ENCODE measurements around the gene ASTL. TPM values are rescaled to one million over a fixed set of nuclear protein-coding genes. Genes with fewer than 3 reads are reported as not detected.

ASTL gene
- total RNA-seq, 4 donors from 2014 or later: not detected

GRCh38 chr2:96175951-96176350 is 37.6 kb upstream of the ASTL start:
- peaks cover 0 to 12% of the 10 kb centered on the region in 2 donors for H3K4me1 ChIP-seq
- TF ChIP-seq POLR2A (IDR thresholded peaks at IDR 0.05): no peak
- TF ChIP-seq, protein P1, sequence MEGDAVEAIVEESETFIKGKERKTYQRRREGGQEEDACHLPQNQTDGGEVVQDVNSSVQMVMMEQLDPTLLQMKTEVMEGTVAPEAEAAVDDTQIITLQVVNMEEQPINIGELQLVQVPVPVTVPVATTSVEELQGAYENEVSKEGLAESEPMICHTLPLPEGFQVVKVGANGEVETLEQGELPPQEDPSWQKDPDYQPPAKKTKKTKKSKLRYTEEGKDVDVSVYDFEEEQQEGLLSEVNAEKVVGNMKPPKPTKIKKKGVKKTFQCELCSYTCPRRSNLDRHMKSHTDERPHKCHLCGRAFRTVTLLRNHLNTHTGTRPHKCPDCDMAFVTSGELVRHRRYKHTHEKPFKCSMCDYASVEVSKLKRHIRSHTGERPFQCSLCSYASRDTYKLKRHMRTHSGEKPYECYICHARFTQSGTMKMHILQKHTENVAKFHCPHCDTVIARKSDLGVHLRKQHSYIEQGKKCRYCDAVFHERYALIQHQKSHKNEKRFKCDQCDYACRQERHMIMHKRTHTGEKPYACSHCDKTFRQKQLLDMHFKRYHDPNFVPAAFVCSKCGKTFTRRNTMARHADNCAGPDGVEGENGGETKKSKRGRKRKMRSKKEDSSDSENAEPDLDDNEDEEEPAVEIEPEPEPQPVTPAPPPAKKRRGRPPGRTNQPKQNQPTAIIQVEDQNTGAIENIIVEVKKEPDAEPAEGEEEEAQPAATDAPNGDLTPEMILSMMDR (IDR thresholded peaks at IDR 0.05 in 4 of 5, conservative IDR thresholded peaks at IDR 0.05 in 1 of 5): no peak
- no peaks in the 10 kb centered on the region for H3K36me3 ChIP-seq
- in situ Hi-C loops (cut with MboI; ENCODE audit: low sequenced_read_pairs in 4 of 4): loop anchor here in 1 of 4 donors (10.0 kb wide), 1 partner anchor 151 kb away; no protein-coding TSS in a partner anchor
- no peaks in the 10 kb centered on the region for H3K27me3 ChIP-seq
- ATAC-seq (peak; percentile 30 to 57), DNase-seq (peak in 1 of 2 donors; percentile 39)
- H3K9me3 ChIP-seq: no peaks in the 10 kb centered on the region
- intact Hi-C loops (cut with DNase I; ENCODE audit: low total_unique reads): loop anchor here (2.0 to 10.0 kb wide), 3 partner anchors 31 to 181 kb away; partner anchors contain the start of genes ANKRD36C and DUSP2
- H3K27ac ChIP-seq: peak overlapping the region in 3 of 4 donors; percentile 12 to 25 (median 23)
- no peak overlapping the region for H3K4me3 ChIP-seq

DNA sequence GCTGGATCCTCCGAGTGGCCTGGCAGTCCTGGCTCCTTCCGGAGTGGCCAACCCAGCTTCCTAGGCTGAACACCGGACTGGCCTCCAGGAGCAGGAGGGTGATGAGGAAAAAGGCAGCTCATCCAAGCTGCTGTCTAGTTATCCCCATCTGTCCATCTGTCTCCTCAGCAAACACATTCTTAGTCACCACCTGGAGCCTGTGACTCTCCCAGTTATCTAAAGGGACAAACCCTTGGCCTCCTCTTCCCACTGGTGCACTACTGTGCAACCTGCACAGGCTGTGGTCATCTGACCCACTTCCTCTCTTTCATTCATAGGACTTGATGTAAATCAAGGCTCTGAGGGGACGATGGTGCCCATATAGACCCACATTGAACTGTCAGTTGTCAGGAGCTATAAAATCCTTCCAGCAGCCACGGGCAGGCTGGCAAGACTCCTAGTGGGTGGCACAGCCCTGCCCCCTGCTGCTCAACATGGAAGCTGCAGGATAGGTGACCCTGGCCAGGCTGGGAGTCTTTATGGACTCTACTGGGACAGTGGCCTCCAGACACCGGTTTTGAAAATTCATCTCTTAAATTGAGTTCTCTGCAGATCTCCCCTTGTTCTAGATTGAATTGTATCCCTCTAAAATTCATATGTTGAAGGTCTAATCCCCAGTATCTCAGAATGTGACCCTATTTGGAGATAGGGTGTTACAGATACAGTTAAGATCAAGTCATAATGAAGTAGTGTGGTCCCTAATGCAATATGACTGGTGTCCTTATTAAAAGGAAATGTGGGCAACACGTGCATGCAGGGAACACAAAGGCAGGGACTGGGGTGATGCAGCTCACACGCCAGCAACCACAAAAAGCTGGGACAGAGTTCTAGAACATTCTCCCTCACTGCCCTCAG is 36.2 kb upstream of the ASTL start:
- peak overlapping the region in 2 of 4 donors; percentile 2 to 25 for H3K27ac ChIP-seq
- TF ChIP-seq, protein P1 (IDR thresholded peaks at IDR 0.05 in 4 of 5, conservative IDR thresholded peaks at IDR 0.05 in 1 of 5): peak; percentile 70 to 92 (median 82)
- TF ChIP-seq POLR2A (IDR thresholded peaks at IDR 0.05): no peak
- in situ Hi-C loops (cut with MboI; ENCODE audit: low sequenced_read_pairs in 4 of 4) (loop anchor here in 1 of 4 donors (10.0 kb wide), 1 partner anchor 150 kb away; no protein-coding TSS in a partner anchor), intact Hi-C loops (cut with DNase I; ENCODE audit: low total_unique reads) (loop anchor here (2.0 to 10.0 kb wide), 3 partner anchors 30 to 180 kb away; partner anchors contain the start of genes ANKRD36C and DUSP2)
- H3K9me3 ChIP-seq: no peaks in the 10 kb centered on the region
- no peaks in the 10 kb centered on the region for H3K27me3 ChIP-seq
- ATAC-seq (peak; percentile 70 to 75), DNase-seq (peak; percentile 53 to 71)
- H3K4me1 ChIP-seq: peaks cover 0 to 12% of the 10 kb centered on the region in 2 donors
- no peak overlapping the region for H3K4me3 ChIP-seq
- no peaks in the 10 kb centered on the region for H3K36me3 ChIP-seq

DNA sequence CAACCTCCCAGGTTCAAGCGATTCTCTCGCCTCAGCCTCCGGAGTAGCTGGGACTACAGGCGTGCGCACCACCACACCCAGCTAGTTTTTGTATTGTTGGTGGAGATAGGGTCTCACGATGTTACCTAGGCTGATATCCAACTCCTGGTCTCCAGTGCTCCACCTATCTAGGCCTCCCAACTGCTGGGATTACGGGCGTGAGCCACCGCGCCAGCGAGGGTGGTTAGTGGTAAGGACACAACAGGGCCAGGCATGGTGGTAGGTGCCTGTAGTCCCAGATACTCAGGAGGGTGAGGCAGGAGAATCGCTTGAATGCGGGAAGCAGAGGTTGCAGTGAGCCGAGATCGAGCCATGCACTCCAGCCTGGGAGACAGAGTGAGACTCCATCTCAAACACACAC is 33.5 kb upstream of the ASTL start:
- Histone ChIP-seq H3K4me3 (no peak overlapping the region), H3K9me3 (no peaks in the 10 kb centered on the region), H3K27ac (no peak overlapping the region), H3K27me3 (no peaks in the 10 kb centered on the region), H3K36me3 (no peaks in the 10 kb centered on the region), H3K4me1 (peaks cover 0 to 12% of the 10 kb centered on the region in 2 donors)
- TF ChIP-seq, protein P1 (IDR thresholded peaks at IDR 0.05 in 4 of 5, conservative IDR thresholded peaks at IDR 0.05 in 1 of 5): no peak
- no peak for TF ChIP-seq POLR2A (IDR thresholded peaks at IDR 0.05)
- ATAC-seq (no peak), DNase-seq (peak in 1 of 2 donors; percentile 8)
- intact Hi-C loops (cut with DNase I; ENCODE audit: low total_unique reads) (loop anchor here (10.0 kb wide), 2 partner anchors 147 to 177 kb away; partner anchors contain the start of gene ANKRD36C), in situ Hi-C loops (cut with MboI; ENCODE audit: low sequenced_read_pairs in 4 of 4) (loop anchor here in 1 of 4 donors (10.0 kb wide), 1 partner anchor 147 kb away; no protein-coding TSS in a partner anchor)

DNA sequence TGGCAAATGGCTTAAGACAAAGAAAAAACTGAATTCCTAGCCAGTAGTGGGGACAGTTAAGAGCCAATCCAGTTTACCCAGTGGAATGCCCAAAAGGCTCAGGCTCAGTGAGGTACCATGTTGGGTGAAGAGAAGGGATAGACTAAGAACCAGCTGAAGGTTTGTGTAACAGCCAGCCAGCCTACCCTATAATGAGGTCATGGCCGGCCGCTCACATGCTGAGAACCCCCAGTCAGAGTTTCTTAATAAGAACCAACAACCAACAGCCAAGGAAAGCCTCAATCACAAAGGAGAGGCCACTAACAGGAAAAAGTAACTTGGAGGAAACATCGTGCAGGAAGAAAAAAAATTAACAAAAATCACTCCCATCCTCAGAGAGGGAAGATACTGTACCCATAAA is 32.3 kb upstream of the ASTL start:
- no peak for ATAC-seq
- intact Hi-C loops (cut with DNase I; ENCODE audit: low total_unique reads) (loop anchor here (10.0 kb wide), 2 partner anchors 146 to 176 kb away; partner anchors contain the start of gene ANKRD36C), in situ Hi-C loops (cut with MboI; ENCODE audit: low sequenced_read_pairs in 4 of 4) (loop anchor here in 1 of 4 donors (10.0 kb wide), 1 partner anchor 146 kb away; no protein-coding TSS in a partner anchor)
- Histone ChIP-seq H3K4me3 (no peak overlapping the region), H3K9me3 (no peaks in the 10 kb centered on the region), H3K36me3 (no peaks in the 10 kb centered on the region), H3K27me3 (no peaks in the 10 kb centered on the region), H3K27ac (no peak overlapping the region), H3K4me1 (peaks cover 0 to 7% of the 10 kb centered on the region in 2 donors)
- TF ChIP-seq POLR2A (IDR thresholded peaks at IDR 0.05): no peak
- TF ChIP-seq, protein P1 (IDR thresholded peaks at IDR 0.05 in 4 of 5, conservative IDR thresholded peaks at IDR 0.05 in 1 of 5): no peak
- DNase-seq: no peak

Data from gastrocnemius medialis (tissue), 4 donors.